GM18873 (cell line): ENCODE data around the gene CTBP1.

ENCODE experiments used
- ATAC-seq: cut with Tn5 transposase; IDR thresholded peaks from one replicate; pipeline ENCODE4 v1.9.1; 2021; ENCODE audit warnings: mild to moderate bottlenecking, moderate library complexity, moderate number of reproducible peaks; ENCODE audit not compliant: unreplicated experiment, low FRiP score

CTBP1 gene

DNA sequence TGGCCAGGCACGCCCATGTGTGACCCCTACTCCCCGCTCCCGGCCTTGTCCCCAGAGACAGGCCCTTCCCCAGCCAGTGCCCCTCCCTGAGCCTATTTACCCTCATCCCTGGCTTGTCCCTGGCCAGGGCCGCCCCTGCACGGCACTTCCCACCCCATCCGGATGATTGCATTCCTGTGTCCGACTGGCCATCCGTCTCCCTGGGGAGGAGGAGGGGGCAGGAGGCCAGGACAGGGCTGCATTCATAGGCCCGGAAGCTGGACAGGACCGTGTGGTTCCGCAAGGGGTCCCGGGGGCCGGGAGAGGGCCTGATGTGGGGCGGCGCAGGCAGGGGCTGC, 22.8 kb downstream of the CTBP1 start:
- no peak for ATAC-seq

DNA sequence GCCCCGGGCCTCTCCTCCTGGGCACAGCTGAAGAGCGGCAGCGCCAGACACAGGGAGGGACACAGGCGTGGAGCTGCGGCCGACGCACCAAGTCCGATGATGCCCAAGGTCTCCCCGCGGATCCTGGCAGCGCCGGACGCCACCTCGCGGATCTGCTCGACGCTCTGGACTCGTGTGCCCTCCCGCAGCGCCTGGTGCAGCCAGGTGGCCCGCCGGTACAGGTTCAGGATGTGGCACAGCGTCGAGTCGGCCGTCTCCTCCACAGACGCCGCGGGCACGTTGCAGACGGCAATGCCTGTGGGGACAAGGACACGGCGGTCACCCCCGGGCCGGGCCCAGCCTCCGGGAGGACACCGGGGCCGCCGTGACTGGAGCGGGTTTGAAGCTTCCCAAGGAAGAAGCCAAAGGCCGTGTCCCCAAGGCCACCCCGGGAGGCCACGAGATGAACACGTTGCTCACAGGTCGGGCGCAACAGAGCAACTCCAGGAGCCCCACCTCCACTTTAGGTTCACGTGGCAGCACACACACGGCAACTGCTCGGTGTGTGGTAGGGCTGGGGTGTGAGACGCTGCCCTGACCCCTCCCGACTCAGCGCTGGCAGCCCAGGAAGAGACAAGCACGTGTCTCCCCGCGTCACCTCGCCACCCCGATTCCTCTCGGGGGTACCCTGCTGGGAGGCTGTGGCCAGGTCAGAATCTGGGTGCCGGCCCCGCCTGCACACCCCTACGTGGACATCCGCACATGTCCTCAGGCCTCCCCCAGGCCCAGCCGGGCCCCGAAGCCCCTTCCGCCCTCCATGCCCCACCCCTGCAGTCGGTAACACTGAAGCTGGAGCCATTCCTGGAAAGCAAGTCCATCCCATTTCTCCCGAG, 23.4 kb downstream of the CTBP1 start:
- ATAC-seq: no peak

DNA sequence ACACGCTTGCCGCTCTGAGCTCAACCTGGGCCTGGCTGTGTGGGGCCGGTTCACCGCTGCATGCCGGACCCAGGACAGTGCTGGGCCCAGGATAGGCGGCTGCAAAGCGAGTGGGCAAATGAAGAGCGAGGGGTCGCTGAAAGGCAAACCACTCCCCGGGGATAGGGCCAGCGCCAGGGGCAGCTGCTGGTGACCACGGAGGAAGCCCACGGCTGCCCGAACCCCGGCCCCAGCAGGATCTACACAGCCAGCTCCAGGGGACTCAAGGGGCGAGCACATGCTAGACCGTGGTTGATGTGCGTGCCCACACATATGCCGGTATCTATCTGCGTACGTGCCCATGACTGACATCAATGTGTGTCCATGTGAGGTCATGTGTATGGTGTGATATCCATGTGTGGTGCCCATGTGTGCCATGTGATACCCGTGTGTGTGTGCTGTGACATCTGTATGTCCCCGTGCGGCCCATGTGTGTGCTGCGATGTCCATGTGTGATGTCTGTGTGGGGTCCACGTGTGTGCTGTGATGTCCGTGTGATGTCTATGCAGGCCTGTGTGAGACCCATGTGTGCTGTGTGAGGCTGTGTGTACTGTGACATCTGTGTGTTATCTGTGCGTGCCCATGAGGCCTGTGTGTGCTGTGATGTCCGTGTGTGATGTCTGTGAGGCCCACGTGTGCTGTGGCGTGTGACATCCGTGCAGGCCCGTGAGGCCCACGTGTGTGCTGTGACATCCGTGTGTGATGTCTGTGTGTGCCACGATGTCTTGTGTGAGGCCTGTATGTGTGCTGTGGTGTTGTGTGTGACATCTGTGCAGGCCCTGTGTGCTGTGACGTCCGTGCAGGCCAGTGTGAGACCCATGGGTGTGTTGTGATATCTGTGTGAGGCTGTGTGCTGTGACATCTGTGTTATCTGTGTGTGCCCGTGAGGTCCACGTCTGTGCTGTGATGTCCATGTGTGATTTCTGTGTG, 24.8 kb downstream of the CTBP1 start:
- no peak for ATAC-seq

DNA sequence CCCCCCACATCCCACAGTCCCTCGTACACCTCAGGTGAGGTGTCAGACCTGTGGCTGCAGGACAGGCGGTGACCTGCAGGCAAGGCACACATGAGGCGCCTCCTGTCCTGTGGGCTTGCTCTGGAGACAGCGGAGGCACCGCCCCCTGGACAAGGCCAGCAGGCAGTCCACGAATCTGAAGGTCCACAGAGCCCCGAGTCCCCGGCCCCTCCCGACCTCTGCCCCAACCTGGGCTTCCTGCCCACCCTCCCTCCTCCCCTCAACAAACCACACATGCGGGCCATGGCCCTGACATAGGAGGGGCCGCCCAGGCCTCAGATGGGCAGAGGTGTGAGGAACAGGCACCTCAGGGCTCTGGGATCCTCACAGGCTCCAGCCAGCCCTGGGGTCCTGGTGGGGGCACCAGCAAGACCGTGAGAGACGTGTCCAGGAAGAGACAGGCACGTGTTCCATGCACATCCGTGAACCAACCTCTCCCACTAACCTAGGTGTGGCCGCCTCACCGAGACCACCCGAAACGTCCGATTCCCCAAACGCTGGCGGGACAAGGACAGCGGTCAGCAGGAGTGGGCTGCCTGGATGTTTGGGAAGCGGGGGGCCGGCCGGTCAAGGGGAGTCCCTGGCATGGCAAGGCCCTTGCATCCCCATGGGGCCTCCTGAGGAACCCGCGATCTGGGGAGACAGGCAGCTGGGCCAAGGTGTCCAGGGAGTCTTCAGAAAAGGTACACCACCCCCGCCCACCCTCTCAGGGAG, 25.8 kb downstream of the CTBP1 start:
- no peak for ATAC-seq

DNA sequence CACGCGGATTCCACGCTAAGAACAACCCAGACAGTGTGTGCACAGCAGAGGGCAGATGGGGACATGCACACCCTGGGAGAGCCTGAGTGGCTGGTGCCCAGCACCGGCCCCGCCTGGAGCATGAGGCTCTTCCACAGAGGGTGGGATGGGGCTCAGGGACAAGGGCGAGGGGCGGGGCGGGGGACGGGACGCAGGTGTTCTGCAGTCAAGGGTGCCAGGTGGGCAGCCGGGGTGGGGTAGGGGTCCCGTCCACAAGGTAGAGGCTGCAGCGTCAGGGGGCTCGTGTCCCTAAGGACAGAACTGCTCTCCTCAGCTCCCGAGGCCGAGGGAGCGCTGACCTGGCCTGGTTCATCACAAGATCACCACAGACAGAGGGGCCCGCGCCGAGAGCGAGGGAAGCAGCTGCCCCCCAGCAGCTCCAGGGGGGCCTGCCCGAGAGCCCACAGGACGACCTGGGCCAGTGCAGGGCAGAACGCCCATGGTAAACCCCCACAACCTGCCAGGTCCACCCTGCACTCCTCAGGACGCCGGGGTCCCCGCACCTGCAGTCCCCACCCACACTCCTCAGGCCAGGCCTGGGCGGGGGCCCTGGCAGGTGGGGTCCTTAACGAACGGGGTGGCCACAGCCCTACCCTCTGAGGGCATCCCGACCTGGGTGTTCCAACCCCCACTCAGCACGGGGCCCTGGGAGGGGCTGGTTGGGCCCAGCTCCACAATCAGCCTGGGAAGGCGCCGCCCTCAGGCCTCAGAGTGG, 26.7 kb downstream of the CTBP1 start:
- ATAC-seq: no peak

DNA sequence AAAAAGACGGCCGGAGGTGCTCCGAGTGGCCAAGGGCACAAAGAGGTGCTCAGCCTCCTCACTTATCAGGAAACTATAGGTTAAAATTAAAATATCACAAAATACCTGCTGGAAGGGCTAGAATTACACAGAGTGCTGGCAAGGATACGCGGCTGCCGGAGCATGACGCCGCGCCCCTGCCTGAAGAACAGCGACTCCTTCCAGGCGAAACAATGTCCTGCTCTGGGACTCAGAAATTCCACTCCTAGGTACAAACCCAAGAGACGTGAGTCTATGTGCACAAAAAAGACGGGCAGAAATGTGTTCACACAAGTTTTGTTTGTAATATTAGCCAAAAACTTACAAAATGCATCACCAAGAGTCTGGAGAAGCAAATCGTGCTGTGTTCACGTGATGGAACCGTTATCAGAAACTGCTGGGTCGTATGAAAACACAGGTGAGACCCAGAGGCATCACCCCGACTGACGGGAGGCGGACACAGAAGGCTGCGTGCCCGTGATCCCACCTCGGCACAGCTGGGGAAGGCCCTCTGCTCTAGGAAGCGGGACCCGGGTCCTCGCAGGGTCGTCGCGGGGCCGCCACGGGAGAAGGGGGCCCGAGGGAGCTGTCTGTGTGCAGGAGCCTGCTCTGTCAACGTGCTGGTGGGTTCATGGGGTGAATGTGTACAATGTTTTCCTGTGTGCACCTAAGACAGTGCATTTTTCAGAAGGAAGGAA, 27.6 kb downstream of the CTBP1 start:
- ATAC-seq: no peak

DNA sequence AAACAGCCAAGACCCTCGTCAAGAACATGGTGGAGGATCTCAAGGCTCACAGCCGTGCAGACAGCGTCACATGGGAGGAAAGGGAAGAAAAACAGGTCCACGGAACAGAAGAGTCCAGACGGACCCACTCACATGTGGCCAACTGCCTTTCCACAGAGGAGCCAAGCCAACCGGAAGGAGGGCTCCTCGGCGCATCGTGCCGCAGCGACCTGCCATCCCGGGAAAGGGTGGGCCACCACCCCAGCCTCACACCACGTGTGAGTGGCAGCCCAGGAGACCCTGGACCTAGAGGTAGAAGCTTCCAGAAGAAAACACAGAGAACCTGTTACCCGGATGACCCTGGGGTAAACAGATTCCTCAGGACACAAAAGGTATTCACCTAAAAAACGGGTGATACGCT, 28.4 kb downstream of the CTBP1 start:
- no peak for ATAC-seq

DNA sequence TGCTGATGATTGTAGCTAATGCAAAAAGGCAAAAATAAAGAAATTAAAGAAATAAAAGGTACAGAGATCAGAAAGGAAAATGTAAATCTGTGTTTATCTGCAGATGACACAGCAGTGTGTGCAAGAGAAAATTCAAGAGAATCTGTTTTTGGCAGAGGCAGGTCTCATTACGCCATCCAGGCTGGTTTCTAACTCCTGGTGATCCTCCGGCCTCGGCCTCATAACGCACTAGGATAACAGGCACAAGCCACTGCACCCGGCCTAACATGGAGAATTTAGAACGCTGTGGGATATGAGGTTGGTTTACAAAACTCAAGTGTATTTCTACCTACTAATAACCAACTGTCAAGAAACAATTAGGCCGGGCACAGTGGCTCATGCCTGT, 29.4 kb downstream of the CTBP1 start:
- no peak for ATAC-seq

DNA sequence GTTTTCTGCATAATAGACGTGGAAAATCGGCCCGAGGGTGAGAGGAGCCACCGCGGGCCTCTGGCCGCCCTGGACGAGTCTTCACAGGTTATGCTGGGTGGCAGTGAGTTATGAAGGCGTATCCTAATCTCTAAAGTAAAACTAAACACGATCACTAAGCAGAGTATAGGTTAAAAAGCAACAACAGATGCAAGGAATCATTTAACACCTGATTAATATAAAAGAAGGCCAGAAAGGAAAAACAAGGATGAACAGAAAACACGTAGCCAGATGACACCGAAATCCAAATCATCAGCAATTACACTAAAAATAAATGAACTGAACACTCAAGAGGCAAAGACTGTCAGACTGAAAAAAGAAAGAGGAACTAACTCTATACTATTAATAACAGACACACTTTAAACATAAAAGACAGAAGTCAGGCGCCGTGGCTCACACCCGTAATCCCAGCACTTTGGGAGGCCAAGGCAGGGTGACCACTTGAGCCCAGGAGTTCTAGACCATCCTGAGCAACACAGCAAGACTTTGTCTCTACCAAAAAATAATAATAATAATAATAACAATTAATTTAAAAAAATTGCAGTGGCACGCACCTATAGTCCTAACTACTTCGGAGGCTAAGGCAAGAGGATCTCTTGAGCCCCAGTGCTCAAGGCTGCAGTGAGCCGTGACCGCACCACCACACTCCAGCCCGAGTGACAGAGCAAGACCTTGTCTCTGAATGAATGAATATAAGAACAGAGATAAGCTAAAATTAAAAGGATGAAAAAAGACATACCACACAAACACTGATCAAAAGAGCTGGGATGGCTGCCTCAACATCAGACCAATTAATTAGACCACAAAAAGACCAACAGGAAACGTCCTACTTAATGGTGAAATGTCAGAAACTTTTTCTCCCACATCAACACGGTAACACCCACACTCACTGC, 30.0 kb downstream of the CTBP1 start:
- peak; percentile 67 for ATAC-seq

DNA sequence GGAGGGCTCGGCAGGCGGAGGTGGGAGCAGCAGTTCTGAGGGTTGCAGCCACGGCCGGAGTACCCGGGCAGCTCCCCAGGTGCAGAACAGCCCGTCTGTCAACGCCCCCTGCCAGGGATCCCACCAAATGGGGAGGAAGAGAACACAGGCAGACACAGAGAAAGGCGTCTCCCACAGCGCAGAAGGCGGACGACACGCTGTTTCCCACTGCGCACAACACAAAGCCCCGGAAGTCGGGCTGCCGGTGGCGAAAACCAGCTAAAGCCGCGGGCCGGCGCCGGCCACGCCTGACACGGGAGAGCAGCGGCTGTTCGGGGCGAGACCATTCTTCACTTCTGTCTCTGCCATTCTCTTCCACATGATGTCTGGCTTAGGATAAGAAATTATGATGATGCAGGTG, 31.6 kb downstream of the CTBP1 start:
- ATAC-seq: no peak

DNA sequence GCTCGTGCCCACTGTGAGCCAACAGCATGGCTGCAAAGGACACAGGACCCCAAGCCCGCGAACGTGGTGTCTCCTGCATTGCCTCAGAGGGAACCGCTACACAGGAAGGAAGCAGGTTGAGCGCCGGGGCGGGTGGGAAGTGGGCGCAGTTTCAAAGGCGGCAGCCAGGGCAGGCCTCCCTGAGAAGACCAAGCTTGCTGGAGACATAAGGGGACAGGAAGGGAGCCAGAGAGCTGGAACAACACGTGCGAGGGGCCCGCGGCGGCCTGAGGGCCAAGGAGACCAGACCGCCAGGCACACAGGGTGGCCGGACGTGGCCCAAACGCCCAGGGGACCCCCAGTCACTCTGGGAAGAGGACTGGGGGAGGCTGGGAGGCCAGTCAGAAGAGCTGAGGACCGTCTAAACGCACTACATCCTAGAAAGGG, 32.0 kb downstream of the CTBP1 start:
- no peak for ATAC-seq

DNA sequence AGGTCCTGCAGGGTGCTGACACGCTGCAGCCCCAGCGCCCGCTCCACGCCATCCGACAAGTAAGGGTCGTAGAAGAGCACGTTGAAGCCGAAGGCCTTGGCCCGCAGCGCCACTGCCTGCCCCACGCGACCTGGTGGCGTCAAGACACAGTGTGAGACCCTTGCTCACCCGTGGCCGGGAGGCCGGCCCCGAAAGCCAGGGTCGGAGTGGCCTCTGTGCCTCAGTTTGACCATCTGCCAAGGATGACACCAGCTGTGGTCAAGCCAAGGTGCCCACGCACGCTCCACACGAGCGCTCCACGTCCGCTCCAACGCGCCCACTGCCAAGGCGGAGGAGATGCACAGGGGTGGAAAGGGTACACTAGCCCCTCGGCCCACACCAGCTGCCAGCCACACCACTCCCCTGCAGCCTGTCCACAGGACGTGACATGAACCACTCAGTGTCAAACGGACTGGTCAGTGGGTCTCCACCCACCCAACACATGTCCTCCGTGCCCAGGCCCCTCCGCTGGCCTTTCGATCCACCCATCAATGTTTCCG, 32.8 kb downstream of the CTBP1 start:
- ATAC-seq: no peak

DNA sequence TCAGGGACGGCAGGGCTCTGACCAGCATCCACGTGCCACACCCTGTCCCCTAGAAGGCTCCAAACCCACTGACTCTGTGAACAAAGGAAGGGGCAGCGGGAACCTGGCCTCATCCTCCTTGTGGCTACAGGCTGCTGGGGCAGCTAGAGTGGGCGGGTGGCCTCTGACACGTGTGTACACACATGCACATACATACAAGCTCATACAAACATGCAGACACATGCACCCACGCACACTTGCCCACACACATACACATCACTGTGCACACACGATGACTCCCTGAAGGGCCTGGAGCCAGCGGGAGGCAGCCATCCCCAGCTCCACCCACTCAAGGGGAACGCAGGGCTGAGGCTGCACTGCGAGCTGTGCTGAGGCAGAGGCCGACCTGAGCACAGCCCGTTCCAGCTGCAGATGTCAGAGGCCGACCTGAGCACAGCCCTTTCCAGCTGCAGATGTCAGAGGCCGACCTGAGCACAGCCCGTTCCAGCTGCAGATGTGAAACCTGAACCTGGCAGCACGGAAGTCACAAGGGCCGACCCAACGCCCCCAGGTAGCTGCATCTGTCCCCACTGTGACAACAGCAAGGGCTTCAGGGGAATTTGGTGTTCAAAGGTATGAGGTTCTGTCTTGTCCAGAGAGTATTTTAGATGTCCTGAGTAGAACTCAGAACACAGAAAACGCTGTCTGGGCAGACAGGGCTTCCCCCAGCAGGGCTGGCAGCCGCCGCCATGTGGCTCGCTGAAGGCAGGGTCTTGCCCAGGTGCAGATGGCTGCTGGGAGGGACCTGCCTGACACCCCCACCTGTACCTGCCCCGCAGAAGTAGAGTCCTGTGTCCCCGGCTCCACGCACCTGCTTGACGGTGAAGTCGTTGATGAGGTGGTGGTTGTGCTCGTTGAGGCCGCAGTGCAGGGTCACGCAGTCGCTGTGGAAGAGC, 33.5 kb downstream of the CTBP1 start:
- ATAC-seq: no peak

DNA sequence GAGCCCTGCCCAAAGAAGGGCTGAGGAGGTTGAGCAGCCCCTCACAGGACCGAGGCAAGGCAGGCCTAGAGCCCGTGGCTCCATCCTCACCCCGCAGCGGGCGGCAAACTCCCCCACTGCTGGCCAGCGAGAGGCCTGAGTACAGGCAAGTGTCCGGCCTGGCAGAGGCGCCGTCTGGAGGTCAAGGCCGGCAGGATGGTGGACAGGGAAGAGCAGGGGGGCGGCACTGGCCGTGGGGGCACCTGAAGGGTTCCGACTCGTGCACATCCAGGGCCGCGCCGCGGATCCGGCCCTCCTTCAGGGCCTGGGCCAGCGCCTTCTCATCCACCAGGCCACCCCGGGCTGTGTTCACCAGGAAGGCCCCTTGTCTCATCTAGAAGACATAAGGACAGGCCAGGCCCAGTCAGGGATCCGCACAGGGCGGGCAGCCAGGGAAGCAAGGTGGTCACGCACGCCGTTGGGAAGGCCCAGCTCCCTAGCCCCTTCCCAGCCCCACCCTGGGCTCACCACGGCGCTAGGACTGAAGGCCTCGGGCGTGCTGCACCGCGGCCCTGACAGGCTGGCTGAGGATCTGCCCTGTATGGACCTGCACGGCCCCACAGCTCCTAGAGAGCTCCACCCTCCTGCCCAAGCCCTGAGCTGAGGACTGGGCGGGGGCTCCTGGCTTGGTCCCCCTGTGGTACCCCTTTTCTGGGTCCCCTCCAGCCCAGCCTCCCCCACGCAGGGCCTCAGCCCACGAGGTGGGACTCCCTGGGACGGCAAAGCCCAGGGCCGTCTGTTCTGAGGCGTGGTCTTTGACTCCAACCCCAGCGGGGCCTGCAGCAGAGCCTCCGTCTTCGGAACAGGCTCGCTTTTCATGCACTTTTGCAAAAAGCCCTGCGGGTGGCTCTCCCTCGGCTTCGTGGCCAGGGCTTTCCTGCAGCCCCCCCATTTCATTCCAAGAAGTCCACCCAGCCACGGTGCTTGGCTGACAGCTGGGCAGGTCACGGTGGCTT, 34.5 kb downstream of the CTBP1 start:
- ATAC-seq: no peak

DNA sequence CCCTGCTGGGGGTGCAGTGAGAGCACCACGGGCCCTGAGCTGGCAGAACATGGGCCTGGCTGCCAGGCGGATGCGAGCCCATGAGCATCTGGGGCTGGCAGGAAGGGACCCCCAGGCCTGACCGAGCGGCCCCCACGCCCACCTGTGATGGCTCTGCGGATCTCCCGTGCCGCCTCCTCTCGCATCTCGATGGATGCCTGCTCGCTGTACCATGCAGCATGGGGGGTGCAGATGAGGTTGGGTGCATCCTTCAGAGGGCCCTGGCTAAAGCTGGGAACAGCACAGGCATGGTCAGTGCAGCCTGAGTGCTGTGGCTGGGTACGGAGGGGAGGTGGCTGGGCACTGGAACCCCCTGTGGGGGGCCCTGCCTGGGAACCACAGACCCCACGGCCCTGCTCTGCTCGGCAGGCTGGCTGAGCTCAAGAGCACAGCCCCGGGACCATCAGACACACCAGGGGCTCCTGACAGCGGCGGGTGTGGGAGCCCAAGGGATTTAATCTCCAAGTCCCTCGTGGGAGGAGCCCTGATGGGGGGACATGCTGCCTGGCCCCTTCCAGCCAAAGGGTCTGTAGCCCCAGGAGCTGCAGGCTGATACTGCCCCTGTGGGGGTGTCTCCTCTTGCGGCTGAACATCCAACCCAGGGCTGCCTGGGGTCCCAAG, 35.5 kb downstream of the CTBP1 start:
- ATAC-seq: no peak
